Colon (tissue), 2 donors: ENCODE data around the gene NPR1.

ENCODE experiments used
- FAIRE-seq: peaks from 2 replicates; lab custom pipeline; 2012; peaks lifted over from hg19 to GRCh38; lab: Jason Lieb, UNC
- donor health status: control.
- donor health status: control.

The NPR1 gene

DNA sequence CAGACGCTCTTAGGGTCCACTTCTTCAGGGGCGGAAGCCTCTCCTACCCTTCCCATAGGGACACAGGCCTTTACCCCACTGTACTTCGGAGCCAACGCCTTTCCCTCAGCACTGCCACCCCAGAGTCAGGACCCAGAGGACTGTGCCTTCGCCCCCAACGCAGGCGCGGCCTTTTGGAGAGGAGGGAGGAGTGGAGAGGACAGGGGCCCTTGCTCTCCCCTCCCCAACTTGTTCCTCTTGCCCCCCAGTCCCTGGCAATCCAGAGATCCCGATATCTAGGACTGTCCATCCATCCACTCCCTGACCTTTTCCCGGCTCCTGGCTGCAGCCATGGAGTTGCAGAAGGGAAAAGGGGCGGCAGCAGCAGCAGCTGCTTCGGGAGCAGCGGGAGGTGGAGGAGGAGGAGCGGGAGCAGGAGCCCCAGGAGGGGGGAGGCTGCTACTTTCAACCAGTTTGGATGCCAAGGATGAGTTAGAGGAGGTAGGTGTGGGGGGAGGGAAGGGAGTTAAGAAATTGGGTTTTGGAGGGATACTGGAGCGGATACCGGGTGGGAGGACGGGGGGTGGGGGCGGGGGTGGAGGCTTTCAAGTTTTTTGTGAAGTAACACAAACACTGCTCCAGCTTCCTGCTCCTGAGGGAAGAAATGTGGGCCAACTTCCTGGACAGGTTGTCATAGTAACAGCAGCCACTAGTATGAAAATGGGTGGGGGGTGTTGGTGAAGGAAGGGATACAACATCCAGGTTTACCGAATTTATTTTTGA, 50.0 kb downstream of the NPR1 start:
- FAIRE-seq: no peak

DNA sequence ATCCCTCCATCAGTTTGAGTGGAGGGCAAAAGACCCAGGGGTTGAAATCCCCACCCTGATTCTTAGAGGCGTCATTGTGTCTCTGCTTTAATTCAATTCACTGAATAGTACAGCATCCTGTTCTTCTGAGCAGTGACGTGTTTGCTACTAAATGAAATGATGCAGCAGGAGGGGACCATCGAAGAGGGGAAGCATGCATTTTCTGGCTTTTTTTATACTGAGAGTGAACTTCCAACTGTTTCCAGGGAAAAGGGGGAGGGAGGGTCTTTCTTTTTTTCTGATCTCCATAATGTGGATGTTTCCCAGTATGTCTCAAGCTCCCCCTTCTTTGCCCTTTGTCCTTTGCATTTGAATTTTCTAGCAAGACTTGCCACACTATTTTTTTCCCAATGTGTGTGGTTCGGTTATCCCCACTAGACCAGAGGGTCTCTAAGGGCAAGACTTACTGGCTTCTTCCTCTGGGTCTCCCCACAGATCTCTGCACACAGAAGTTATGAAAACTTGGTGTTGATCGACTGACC, 52.0 kb downstream of the NPR1 start:
- FAIRE-seq: no peak

DNA sequence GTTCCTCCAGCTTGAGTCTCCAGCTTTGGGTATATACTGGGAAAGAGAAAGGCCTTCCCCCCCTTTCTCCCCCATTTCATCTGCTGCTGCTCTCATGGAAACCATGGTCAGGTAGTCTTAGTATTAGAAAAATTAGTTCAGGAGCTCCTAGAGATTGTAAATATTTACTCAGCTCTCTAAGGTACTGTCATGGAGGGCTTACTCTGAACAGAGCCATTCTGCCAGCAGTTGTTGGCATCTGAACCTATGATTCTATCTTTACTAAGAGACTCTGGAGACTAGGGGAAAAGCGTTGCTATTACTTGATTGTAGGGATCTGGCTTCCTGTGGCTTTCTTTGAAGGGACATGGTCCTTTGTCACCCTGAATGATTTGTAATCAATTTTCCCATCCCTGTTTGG, 55.5 kb downstream of the NPR1 start:
- FAIRE-seq: no peak

DNA sequence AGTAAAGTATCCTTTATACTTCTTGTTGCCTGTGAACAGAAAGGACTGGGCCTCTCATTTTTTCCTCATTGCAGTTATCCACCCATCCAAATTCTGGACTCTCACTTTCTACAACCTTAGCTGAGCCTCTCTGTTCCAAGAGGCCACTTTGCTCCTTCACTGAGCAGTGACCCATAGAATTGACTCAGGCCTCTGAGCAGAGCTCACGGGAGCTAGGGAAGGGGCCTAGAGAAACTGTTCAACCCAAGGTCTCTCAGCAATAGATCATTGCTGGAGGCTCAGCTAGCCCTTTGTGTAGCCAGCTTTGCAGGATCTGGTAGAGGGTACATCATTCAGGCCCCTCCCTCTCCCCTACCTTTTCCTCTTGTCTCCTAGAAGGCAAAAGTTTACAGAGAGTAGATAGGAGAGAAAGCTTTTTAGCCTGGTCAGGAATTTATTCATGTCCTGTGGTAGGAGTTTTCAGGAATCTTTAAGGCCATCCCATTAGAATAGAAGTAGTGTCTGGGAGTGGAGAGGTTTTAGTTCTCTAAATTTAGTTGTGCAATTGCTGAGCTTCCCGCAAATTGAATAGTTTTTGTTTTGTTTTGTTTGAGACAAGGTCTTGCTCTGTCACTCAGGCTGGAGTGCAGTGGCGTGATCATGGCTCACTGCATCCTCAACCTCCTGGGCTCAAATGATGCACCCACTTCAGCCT, 56.1 kb downstream of the NPR1 start:
- FAIRE-seq: no peak

DNA sequence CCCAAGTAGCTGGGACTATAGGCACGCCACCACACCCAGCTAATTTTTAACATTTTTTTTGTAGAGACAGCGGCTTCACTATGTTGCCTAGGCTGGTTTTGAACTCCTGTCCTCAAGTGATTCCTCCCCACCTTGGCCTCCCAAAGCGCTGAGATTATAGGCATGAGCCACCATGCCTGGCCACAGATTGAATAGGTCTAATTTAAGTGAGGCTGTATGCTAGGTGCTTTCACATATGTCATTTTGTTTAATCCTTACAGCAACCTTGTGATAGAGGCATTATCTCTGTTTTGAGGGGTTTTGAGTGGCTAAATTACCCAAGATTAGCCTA, 56.6 kb downstream of the NPR1 start:
- FAIRE-seq: no peak

DNA sequence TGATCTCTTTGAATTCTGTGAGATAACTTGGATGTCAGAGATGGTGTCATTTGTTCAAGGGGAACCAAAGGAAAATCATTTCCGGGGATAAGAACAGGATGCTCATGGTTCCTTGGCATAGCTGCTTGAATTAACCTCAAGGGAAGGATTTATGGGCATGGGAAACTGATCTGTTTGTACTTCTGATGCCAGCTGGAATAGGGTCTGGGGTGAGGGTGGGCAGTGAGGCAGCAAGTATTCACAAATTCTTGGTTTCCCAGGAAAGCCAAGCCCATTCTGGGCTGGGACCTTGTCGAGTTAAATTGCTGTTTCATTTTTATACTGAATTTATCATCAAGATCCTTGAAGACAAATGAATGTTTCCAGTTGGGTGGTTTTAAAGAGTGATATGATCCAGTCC, 63.5 kb downstream of the NPR1 start:
- no peak for FAIRE-seq

DNA sequence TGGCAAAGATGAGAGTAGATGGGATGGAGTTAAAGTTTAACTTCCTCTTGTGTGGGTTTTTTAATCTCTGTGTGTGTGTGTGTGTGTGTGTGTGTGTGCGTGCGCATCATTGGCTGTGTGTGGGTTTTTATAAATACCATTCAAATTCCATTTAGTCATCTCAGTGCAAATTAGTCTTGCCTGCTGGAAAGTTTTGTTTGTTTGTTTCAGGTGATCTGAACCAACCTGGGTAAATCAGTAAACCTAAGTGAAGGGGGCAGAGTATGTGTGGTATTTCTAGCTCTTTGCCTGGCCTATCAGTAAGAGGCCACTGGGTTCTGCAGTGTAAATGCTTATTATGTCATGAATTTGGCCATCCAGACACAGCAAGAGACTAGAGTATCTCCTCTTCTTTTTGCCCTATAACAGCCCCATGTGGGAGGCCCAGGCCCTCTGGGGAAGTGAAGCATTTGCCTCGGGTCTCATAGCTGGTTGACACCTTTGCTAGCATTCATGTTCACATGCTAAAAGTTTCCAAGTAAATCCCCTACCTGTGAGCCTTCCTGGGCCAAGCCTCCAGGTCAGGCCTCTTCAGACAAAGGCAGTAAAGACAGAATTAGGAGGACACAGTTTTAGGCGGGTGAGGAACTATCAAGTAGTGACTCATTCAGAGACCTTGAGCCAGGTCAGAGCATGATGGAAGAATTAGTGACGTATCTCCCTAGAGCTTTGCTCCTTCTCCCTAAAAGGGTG, 64.1 kb downstream of the NPR1 start:
- FAIRE-seq: no peak
